HG03039 (cell line): ENCODE data around the gene CCL7.

ENCODE experiments used
- ATAC-seq: cut with Tn5 transposase; IDR thresholded peaks from one replicate; pipeline ENCODE4 v1.9.1; 2021; ENCODE audit warnings: mild to moderate bottlenecking, moderate library complexity; ENCODE audit not compliant: unreplicated experiment

The CCL7 gene

DNA sequence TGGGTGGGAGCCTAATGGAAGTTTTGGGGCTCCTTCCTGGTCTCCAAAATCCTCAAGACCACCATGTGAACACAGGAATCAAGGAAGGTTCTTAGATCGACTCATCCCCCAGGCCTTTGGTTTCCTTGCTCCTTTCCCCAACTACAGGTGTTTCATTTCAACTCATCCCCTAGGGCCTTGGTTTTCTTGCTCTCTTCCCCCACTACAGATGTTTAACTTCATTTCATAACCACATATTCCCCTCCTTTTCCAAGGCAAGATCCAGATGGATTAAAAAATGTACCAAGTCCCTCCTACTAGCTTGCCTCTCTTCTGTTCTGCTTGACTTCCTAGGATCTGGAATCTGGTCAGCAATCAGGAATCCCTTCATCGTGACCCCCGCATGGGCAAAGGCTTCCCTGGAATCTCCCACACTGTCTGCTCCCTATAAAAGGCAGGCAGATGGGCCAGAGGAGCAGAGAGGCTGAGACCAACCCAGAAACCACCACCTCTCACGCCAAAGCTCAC, 15.3 kb downstream of the CCL7 start, which contains the start of gene CCL11:
TSS of gene CCL11 (plus strand) at position 457 of the 507 bp plus-strand sequence. CDS start 67 bp downstream, outside the sequence.
- no peak for ATAC-seq

- no peak for ATAC-seq
These were observed 17.9 kb downstream of the CCL7 start for GRCh38 chr17:34287875-34288274.

GRCh38 chr17:34290586-34290985, 20.6 kb downstream of the CCL7 start:
- ATAC-seq, result no peak

DNA sequence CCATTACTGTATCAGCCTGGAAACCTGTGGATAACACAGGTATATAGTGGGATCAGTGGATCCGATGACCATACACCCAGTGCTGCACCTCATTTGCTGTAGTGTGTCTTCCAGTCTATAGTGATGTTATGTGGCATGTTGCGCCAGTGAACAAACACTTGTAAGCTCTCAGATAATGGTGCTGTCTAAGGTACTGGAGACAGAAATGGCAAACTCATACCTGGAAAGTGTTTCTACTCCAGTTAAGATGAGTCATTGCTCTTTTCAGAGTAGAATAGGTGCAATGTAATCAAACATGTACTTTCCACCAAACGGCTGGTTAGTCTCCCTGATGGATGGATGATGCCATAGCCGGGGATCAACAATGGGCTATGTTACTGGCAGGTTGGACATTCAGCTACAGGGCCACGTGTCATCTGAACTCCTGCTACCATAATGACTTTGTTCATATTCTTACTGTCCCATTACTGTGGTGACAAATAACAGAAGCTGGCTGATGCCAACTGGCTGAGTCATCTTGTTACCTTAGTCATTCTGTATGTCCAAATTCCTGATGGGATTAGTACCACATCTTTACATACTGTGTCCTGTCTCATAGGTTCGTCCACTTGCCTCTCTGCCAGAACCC, 21.8 kb downstream of the CCL7 start:
- no peak for ATAC-seq

- no peak for ATAC-seq
These were observed 29.0 kb downstream of the CCL7 start for GRCh38 chr17:34299027-34299426.

- ATAC-seq, result no peak
These were observed 30.0 kb downstream of the CCL7 start for GRCh38 chr17:34299956-34300577.

DNA sequence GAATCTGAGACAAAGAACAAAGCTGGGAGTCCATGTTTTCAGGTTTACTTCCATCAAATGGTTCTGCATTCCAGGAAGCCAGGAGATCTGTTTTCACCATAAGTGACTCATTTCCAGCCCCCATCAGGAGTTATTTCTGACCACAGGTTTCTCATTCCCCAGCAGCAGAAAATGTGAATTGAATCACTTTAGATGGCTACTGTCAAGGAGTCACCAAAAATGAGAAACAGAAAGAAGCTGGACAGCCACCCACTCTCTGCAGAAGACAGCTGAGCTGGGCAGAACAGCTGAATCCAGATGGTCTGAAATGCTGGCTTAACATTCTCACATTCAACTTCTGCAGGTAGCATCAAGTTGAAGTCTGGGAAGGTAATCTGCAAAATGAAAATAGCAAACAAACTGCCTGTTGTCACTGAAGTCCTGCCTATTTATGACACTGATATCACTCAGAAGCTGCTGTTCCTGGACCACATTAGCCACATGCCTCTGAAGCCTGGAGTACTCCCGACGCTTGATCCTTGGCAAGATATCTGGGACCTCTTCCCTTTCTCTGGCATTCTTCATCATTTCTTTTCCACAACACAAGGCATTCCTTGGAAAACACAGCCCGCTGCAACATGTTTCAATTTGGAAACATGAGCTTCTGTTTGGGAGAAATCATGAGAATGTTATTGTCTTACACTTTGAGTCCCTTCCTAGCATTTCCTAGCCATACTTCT, 30.8 kb downstream of the CCL7 start:
- no peak for ATAC-seq

GRCh38 chr17:34301986-34302385, 32.0 kb downstream of the CCL7 start:
- no peak for ATAC-seq

DNA sequence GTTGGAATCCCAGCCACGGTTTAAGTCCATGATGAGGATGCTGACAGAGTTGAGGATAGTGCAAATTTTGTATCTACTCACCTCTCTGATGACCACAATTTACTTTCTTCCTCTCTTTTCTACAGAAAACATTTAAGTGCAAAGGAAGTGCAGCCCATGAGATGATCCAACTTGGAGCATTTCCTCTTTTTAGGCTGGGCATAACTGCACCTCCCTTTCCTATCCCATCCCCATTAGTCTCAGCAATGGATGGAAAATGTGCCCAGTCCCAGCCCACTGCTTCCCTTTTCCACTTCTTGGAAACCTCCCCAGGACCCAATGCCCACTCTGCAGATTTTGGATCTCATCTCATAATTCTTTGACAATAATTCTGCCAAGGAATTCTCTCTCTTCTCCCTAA, 32.6 kb downstream of the CCL7 start:
- no peak for ATAC-seq

- no peak for ATAC-seq
These were observed 33.6 kb downstream of the CCL7 start for GRCh38 chr17:34303606-34304005.

DNA sequence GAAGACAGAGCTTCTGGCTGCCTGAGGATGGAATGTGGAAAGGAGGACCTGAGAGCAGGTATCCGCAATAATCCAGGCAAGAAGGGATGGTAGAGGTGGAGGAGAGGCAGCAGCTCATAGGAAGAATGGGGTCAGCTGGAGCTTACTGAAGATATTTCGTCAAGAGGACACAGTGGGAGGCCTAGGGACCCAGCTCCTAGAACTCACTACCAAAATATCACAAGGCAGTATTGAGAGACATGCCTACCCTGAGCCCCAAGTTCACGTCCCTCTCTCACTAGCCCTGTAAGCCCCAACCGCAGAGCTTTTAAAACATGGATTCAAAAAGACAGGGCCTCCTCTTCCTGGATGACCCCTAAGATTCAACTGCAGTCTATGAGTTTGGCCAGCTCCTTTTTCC, 35.0 kb downstream of the CCL7 start:
- ATAC-seq, result no peak

DNA sequence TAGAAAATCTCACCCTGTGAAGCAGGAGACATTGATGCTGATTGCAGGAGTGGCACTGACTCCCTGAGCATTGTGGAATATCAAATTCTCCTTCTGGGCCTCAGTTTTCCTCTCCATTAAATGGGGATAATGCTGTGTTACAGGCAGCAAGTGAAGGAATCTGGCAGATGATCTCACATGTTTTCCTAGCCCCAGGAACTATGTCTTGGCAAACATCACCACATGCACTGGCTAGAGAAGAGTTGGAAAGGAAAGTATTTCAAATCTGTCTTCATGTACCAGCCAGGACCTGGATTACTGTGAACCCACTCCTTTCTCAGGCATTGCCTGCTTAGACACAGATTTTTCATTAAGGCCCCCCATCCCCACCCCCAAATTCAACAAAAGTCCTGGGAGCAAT, 35.6 kb downstream of the CCL7 start:
- ATAC-seq, result no peak

DNA sequence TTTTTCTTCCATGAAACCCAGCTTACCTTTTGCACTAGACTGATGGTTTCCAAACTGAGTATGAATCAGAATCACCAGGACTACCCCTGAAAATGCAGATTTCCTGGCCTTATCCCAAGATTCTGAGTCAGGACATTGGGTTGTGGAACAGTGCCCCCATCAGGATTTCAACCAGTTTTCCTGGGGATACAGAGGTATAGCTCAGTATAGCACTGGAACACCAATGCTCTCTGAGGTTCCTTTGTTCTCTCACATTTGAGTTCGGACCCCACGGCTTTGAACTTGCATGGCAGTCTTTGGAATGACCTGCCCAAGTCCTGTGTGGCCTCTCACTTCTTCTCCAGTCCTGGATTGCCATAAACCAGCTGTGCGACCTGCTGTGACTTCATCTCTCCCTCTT, 36.4 kb downstream of the CCL7 start:
- ATAC-seq, result no peak

GRCh38 chr17:34307110-34307509, 37.1 kb downstream of the CCL7 start:
- ATAC-seq, result no peak

GRCh38 chr17:34308371-34308770, 38.4 kb downstream of the CCL7 start:
- no peak for ATAC-seq

- no peak for ATAC-seq
These were observed 41.3 kb downstream of the CCL7 start for GRCh38 chr17:34311291-34311690.

- no peak for ATAC-seq
These were observed 42.1 kb downstream of the CCL7 start for GRCh38 chr17:34312080-34312479.

DNA sequence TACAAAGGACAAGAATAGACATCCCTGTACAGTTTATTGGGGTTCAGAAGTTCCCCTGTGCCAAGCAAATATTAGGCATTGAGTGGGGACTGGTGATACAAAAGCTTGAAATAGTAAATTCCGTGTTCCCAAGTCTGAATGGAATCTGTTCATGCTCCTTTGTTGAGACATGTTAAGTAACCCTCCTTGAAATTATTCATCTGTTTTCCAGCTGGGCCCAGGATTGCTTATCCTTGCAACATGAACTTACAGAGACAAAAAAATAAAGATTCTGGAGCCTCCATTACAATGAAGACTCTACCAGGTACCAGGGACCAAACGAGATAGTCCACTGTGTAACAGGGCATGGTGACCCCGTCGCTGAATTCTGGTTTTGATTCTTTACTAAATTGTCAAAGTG, 43.1 kb downstream of the CCL7 start:
- no peak for ATAC-seq

- ATAC-seq, result no peak
These were observed 44.3 kb downstream of the CCL7 start for GRCh38 chr17:34314279-34314678.

DNA sequence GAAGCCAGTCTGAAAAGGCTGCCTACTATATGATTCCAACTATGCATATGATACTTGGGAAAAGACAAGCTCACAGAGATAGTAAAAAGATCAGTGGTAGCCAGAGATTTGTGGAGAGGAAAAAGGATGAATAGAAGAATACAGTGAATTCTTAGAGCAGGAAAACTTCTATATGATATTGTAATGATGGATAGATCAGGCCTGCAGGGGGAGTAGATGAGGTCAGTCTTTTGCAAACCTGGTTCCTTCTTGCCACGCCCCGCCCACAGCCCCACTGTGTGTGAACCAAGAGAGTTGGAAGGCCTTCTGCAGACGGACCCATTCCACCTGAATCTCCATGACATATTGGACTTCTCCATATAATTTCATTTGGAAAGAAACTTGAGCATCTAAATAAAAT, 48.5 kb downstream of the CCL7 start:
- no peak for ATAC-seq

DNA sequence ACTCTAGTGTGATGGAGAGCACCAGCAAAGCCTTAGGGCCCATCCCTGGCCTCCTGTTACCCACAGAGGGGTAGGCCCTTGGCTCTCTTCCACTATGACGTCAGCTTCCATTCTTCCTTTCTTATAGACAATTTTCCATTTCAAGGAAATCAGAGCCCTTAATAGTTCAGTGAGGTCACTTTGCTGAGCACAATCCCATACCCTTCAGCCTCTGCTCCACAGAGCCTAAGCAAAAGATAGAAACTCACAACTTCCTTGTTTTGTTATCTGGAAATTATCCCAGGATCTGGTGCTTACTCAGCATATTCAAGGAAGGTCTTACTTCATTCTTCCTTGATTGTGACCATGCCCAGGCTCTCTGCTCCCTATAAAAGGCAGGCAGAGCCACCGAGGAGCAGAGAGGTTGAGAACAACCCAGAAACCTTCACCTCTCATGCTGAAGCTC, 49.0 kb downstream of the CCL7 start, which contains the start of gene CCL8:
TSS of gene CCL8 (plus strand) at position 397 of the 445 bp plus-strand sequence. CDS start 67 bp downstream, outside the sequence.
- ATAC-seq, result no peak
